ENCODE results near the gene ZNF205. TPM values are rescaled to one million over a fixed set of nuclear protein-coding genes. Genes with fewer than 3 reads are reported as not detected.

The ZNF205 gene
- total and polyA plus RNA-seq, 2 of the 8 experiments (the other 6 are each of a cell fraction or from before 2014, with no cell fraction given): 19.1 to 19.9 TPM

DNA sequence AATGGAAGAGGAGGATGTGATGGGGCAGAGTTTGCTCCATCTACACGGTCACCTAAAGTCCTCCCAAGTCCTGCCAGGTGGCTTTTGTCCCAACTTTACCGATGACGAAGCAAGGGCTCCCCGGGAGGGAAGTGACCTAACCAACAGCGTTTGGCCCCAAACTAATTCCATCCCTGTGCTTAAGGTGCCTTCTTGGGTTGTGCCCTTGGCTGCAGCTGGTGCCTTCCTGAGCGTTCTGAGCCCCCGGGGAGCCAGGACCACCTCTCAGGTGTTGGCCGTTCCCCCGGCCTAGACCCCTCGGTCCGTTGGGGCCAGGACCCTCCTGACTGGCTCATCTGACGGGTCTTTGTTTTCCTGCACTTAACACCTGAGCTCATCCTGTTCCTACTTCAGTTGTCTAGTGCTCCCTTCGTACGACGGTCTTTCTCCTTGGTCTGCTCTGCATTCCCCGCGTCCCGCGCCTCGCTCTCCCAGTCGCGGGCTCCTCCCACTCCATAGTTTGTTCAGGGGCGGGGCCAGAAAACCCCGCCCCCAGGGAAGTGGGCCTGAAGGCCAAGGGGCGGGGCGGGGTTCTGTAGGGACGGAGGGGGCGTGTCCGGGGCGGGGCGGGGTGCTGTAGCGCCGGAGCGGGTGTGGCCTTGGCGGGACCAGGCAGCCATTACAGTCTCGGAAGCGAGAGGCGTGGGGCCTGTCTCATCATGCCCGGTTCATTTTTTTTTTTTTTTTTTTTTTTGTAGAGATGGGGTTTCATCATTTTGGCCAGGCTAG, 12.5 kb upstream of the ZNF205 start:
- peak overlapping the region; percentile 21; the same call in 1 of the 2 replicates for H2BK15ac ChIP-seq (ENCODE audit: low read length)
- no peaks in the 10 kb centered on the region for H3K9me3 ChIP-seq (ENCODE audit: insufficient read depth in 2 of 2, low read depth in 1 of 2, low read length in 1 of 2)
- H3K18ac ChIP-seq (ENCODE audit: extremely low read depth, low read length): peak overlapping the region; percentile 100
- POLR2A ChIA-PET (ENCODE audit: partially characterized antibody): interaction anchor here (0.7 to 15.4 kb wide), 35 partner anchors 10 to 184 kb away, joined by 3 to 169 read pairs (median 13); partner anchors contain the start of genes CLDN6, CLDN9, HCFC1R1 and IL32
- peak overlapping the region; percentile 2 for H2BK120ac ChIP-seq (replicated peaks; ENCODE audit: low read depth, low read length)
- peak; percentile 86 to 96 for DNase-seq (ENCODE audit: low read depth in 1 of 2, low spot score in 2 of 2)
- H3K23ac ChIP-seq (ENCODE audit: insufficient read length): no peak overlapping the region
- H3K4ac ChIP-seq (replicated peaks; ENCODE audit: insufficient read length, low read depth, low read length): peak overlapping the region; percentile 54
- no peaks in the 10 kb centered on the region for H3K27me3 ChIP-seq (replicated peaks in 1 of 4; ENCODE audit: control insufficient read depth in 3 of 4, extremely low read depth in 1 of 4, insufficient read depth in 3 of 4, low read length in 3 of 4)
- peak overlapping the region; percentile 67 to 96 (median 88) for H3K4me3 ChIP-seq (ENCODE audit: extremely low read depth in 1 of 4, insufficient read depth in 2 of 4, low read depth in 3 of 4, low read length in 4 of 4)
- peaks cover 14 to 30% (median 16%) of the 10 kb centered on the region in 4 experiments for H3K4me1 ChIP-seq (replicated peaks in 1 of 4; ENCODE audit: control insufficient read depth in 3 of 4, insufficient read depth in 4 of 4, low read length in 3 of 4)
- peak overlapping the region; percentile 87 for H4K5ac ChIP-seq (ENCODE audit: insufficient read length, low read depth, low read length)
- H4K8ac ChIP-seq (ENCODE audit: extremely low read depth, insufficient read depth, low read length): no peak overlapping the region
- H3K27ac ChIP-seq (ENCODE audit: low read depth, low read length): peak overlapping the region; percentile 93
- peak overlapping the region; percentile 2 for H3K14ac ChIP-seq (ENCODE audit: insufficient read length)
- peak overlapping the region; percentile 47 for H3K56ac ChIP-seq (replicated peaks; ENCODE audit: insufficient read length, low read depth, low read length)
- peak overlapping the region; percentile 40 to 88 (median 72) for H3K9ac ChIP-seq (replicated peaks in 1 of 4; ENCODE audit: extremely low read depth in 1 of 4, low read depth in 3 of 4, low read length in 3 of 4)
- no peak overlapping the region for H2AFZ ChIP-seq (ENCODE audit: low read length)
- peak overlapping the region; percentile 32 for H4K91ac ChIP-seq (replicated peaks; ENCODE audit: insufficient read length, low read length)
- H3K4me2 ChIP-seq (ENCODE audit: insufficient read depth in 1 of 2, low read depth in 2 of 2, low read length in 2 of 2): peak overlapping the region; percentile 82 to 94
- H2BK5ac ChIP-seq (ENCODE audit: low read depth, low read length): peak overlapping the region; percentile 99
- peaks cover 0 to 9% (median 0%) of the 10 kb centered on the region in 4 experiments; a peak in 2 of 8 replicates for H3K36me3 ChIP-seq (ENCODE audit: control insufficient read depth in 2 of 4, insufficient read depth in 4 of 4, low read length in 3 of 4)
- FAIRE-seq: no peak
- H3K79me1 ChIP-seq (ENCODE audit: low read depth, low read length): peaks cover 4% of the 10 kb centered on the region; the same call in 1 of the 2 replicates
- no peak overlapping the region for H2AK5ac ChIP-seq (ENCODE audit: low read depth, low read length)
- WGBS, 2 experiments (ENCODE audit: extremely low coverage in 1 of 2, insufficient coverage in 1 of 2, insufficient read length in 1 of 2, insufficient replicate concordance in 2 of 2, low coverage in 1 of 2, low lambda C conversion rate in 2 of 2, missing lambda C conversion rate in 1 of 2): 1% methylated on average over 24 of the region's 39 CpGs; no CpG with 5 or more reads in 1 of the 2 experiments
- 0 out of 2 replicates have a peak overlapping the region, but pooled peaks have one; percentile 37 for H2BK20ac ChIP-seq (ENCODE audit: low read length)
- peak overlapping the region; percentile 64 for H2BK12ac ChIP-seq (ENCODE audit: low read depth, low read length)
- H3K23me2 ChIP-seq (ENCODE audit: low read depth, low read length): peaks cover 20% of the 10 kb centered on the region
- CTCF ChIA-PET (ENCODE audit: partially characterized antibody): interaction anchor here (0.5 to 36.8 kb wide), 12 partner anchors 13 to 75 kb away, joined by 4 to 619 read pairs (median 11); partner anchors contain the start of genes ZNF205 and ZNF213
- peaks cover 11 to 37% of the 10 kb centered on the region in 2 experiments; a peak in 3 of 4 replicates for H3K79me2 ChIP-seq (ENCODE audit: control insufficient read depth in 1 of 2, insufficient read depth in 2 of 2, low read length in 2 of 2)
- H4K20me1 ChIP-seq (replicated peaks in 1 of 2; ENCODE audit: control insufficient read depth in 1 of 2, insufficient read depth in 2 of 2, low read length in 2 of 2): peaks cover 0 to 4% of the 10 kb centered on the region in 2 experiments
- TF ChIP-seq SP1 (IDR thresholded peaks at IDR 0.05; ENCODE audit: low read depth, low read length) (peak; percentile 42; the same call in 1 of the 2 replicates), SP4 (IDR thresholded peaks at IDR 0.05; ENCODE audit: low read length) (0 out of 2 replicates have a peak, but pooled peaks have one; percentile 51), KDM5A (IDR thresholded peaks at IDR 0.05; ENCODE audit: low read length) (no peak), JUND (IDR thresholded peaks at IDR 0.05; ENCODE audit: low read length) (no peak), RXRA (IDR thresholded peaks at IDR 0.05; ENCODE audit: insufficient read depth, low read depth, low read length) (no peak), PHF8 (conservative IDR thresholded peaks at IDR 0.05; ENCODE audit: low read depth, low read length) (peak; percentile 47; the same call in 1 of the 2 replicates), KDM4A (IDR thresholded peaks at IDR 0.05; ENCODE audit: low read depth, low read length, severe bottlenecking) (no peak), TEAD4 (IDR thresholded peaks at IDR 0.05; ENCODE audit: low read depth, low read length) (peak; percentile 38; the same call in 1 of the 2 replicates), FOSL1 (IDR thresholded peaks at IDR 0.05; ENCODE audit: insufficient read depth, low read depth, low read length) (no peak)
- TF ChIP-seq, protein P1, sequence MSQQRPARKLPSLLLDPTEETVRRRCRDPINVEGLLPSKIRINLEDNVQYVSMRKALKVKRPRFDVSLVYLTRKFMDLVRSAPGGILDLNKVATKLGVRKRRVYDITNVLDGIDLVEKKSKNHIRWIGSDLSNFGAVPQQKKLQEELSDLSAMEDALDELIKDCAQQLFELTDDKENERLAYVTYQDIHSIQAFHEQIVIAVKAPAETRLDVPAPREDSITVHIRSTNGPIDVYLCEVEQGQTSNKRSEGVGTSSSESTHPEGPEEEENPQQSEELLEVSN (IDR thresholded peaks at IDR 0.05): no peak; the same call in 1 of the 2 replicates

All from H1 (cell line).